WTC11 (cell line): ENCODE results near the gene PAX4. TPM values are rescaled to one million over a fixed set of nuclear protein-coding genes. Genes with fewer than 3 reads are reported as not detected.

Source experiments
- ATAC-seq: fragments of 200-7000 bp; cut with Tn5 transposase; 2 replicates; pipeline ENCODE4 v1.10.0; 2021; ENCODE audit warnings: mild to moderate bottlenecking, moderate library complexity
- CTCF ChIA-PET: fragments of 300-600 bp; sonication (Branson Sonifier 250); formaldehyde crosslinking; loops from one replicate; lab custom pipeline; 2021; ENCODE audit warnings: antibody characterized with exemption; lab: Charles Lee
- POLR2A ChIA-PET: fragments of 350-600 bp; sonication (Branson Sonifier 250); formaldehyde crosslinking; loops from one replicate; lab custom pipeline; 2021; ENCODE audit warnings: antibody characterized with exemption; lab: Charles Lee
- DNase-seq: peaks from one replicate; pipeline ENCODE4 v3.0.0; 2021; ENCODE audit warnings: low spot score
- H3K27ac Mint-ChIP-seq: 2 replicates; pipeline ENCODE4 v1.8.0; 2021; ENCODE audit warnings: mixed read lengths
- H3K27me3 Mint-ChIP-seq: 2 replicates; pipeline ENCODE4 v1.8.0; 2021; ENCODE audit warnings: low read depth, mild to moderate bottlenecking, moderate library complexity, mixed read lengths
- H3K36me3 Mint-ChIP-seq: 2 replicates; pipeline ENCODE4 v1.8.0; 2021; ENCODE audit warnings: mixed read lengths
- H3K4me1 Mint-ChIP-seq: 2 replicates; pipeline ENCODE4 v1.8.0; 2022; ENCODE audit warnings: mixed read lengths
- H3K4me3 Mint-ChIP-seq: 2 replicates; pipeline ENCODE4 v1.8.0; 2021; ENCODE audit warnings: mild to moderate bottlenecking, moderate library complexity, mixed read lengths
- H3K9me3 Mint-ChIP-seq: 2 replicates; pipeline ENCODE4 v1.8.0; 2021; ENCODE audit warnings: mixed read lengths
- CDX4 ChIP-seq: fragments of 250-450 bp; sonication (Bioruptor Pico); IDR thresholded peaks from 2 replicates; pipeline ENCODE4 v1.9.0; 2021; ENCODE audit warnings: moderate library complexity, mild to moderate bottlenecking, inconsistent platforms, borderline replicate concordance
- GABPB1 ChIP-seq: sonication (generic); formaldehyde crosslinking; IDR thresholded peaks from 2 replicates; pipeline ENCODE4 v1.8.1; 2023; ENCODE audit warnings: mild to moderate bottlenecking, missing genetic modification reagents
- GTF2I ChIP-seq: fragments of 250-450 bp; sonication (Bioruptor Pico); conservative IDR thresholded peaks from 2 replicates; pipeline ENCODE4 v1.4.0; 2021; ENCODE audit warnings: mild to moderate bottlenecking
- JUN ChIP-seq: sonication (generic); formaldehyde crosslinking; IDR thresholded peaks from 2 replicates; pipeline ENCODE4 v1.8.0; 2023; ENCODE audit warnings: mild to moderate bottlenecking, missing genetic modification reagents
- NFE2L1 ChIP-seq: sonication (generic); formaldehyde crosslinking; IDR thresholded peaks from 2 replicates; pipeline ENCODE4 v1.8.1; 2023; ENCODE audit warnings: missing genetic modification reagents
- NR2C2 ChIP-seq: sonication (generic); formaldehyde crosslinking; IDR thresholded peaks from 2 replicates; pipeline ENCODE4 v1.8.0; 2022; ENCODE audit warnings: mild to moderate bottlenecking, missing genetic modification reagents
- OVOL2 ChIP-seq: fragments of 250-450 bp; sonication (Bioruptor Pico); IDR thresholded peaks from 2 replicates; pipeline ENCODE4 v1.9.0; 2021; ENCODE audit warnings: mild to moderate bottlenecking, borderline replicate concordance
- SMAD3 ChIP-seq: sonication (generic); formaldehyde crosslinking; IDR thresholded peaks from 2 replicates; pipeline ENCODE4 v1.8.0; 2022; ENCODE audit warnings: missing genetic modification reagents, mild to moderate bottlenecking, borderline replicate concordance
- SMAD4 ChIP-seq: sonication (generic); formaldehyde crosslinking; IDR thresholded peaks from 2 replicates; pipeline ENCODE4 v1.8.0; 2022; ENCODE audit warnings: mild to moderate bottlenecking, missing genetic modification reagents
- TP53 ChIP-seq: sonication (generic); formaldehyde crosslinking; IDR thresholded peaks from 2 replicates; pipeline ENCODE4 v1.8.1; 2023; ENCODE audit warnings: mild to moderate bottlenecking, missing genetic modification reagents
- ZBTB43 ChIP-seq: sonication (generic); formaldehyde crosslinking; IDR thresholded peaks from 2 replicates; pipeline ENCODE4 v1.8.1; 2023; ENCODE audit warnings: mild to moderate bottlenecking, missing genetic modification reagents
- ZNF121 ChIP-seq: sonication (generic); formaldehyde crosslinking; IDR thresholded peaks from 2 replicates; pipeline ENCODE4 v1.8.0; 2023; ENCODE audit warnings: missing genetic modification reagents
- ZNF232 ChIP-seq: sonication (generic); formaldehyde crosslinking; IDR thresholded peaks from 2 replicates; pipeline ENCODE4 v1.8.0; 2022; ENCODE audit warnings: mild to moderate bottlenecking, missing genetic modification reagents
- ZNF416 ChIP-seq: fragments of 250-450 bp; sonication (Bioruptor Pico); IDR thresholded peaks from 2 replicates; pipeline ENCODE4 v1.9.0; 2021; ENCODE audit warnings: mild to moderate bottlenecking, inconsistent platforms
- ZNF671 ChIP-seq: fragments of 250-450 bp; sonication (Bioruptor Pico); IDR thresholded peaks from 2 replicates; pipeline ENCODE4 v1.8.0; 2021; ENCODE audit warnings: mild to moderate bottlenecking
- total RNA-seq: library from RNA; stranded (reverse); gene quantifications from 3 replicates; pipeline ENCODE4 v1.2.3, GENCODE V29; 2021
- TF ChIP-seq, protein P1 (sequence below): sonication (generic); formaldehyde crosslinking; IDR thresholded peaks from 2 replicates; pipeline ENCODE4 v1.8.0; 2023; ENCODE audit warnings: missing genetic modification reagents, mild to moderate bottlenecking, borderline replicate concordance
- TF ChIP-seq, protein P2 (sequence below): sonication (generic); formaldehyde crosslinking; IDR thresholded peaks from 2 replicates; pipeline ENCODE4 v1.8.0; 2022; ENCODE audit warnings: mild to moderate bottlenecking, missing genetic modification reagents

Gene PAX4
- total RNA-seq, 1 experiment from 2014 or later = not detected

GRCh38 chr7:127588019-127588696 lies 29.8 kb downstream of the PAX4 start, which contains the start of gene ARF5 (continued):
- TF ChIP-seq, protein P1, sequence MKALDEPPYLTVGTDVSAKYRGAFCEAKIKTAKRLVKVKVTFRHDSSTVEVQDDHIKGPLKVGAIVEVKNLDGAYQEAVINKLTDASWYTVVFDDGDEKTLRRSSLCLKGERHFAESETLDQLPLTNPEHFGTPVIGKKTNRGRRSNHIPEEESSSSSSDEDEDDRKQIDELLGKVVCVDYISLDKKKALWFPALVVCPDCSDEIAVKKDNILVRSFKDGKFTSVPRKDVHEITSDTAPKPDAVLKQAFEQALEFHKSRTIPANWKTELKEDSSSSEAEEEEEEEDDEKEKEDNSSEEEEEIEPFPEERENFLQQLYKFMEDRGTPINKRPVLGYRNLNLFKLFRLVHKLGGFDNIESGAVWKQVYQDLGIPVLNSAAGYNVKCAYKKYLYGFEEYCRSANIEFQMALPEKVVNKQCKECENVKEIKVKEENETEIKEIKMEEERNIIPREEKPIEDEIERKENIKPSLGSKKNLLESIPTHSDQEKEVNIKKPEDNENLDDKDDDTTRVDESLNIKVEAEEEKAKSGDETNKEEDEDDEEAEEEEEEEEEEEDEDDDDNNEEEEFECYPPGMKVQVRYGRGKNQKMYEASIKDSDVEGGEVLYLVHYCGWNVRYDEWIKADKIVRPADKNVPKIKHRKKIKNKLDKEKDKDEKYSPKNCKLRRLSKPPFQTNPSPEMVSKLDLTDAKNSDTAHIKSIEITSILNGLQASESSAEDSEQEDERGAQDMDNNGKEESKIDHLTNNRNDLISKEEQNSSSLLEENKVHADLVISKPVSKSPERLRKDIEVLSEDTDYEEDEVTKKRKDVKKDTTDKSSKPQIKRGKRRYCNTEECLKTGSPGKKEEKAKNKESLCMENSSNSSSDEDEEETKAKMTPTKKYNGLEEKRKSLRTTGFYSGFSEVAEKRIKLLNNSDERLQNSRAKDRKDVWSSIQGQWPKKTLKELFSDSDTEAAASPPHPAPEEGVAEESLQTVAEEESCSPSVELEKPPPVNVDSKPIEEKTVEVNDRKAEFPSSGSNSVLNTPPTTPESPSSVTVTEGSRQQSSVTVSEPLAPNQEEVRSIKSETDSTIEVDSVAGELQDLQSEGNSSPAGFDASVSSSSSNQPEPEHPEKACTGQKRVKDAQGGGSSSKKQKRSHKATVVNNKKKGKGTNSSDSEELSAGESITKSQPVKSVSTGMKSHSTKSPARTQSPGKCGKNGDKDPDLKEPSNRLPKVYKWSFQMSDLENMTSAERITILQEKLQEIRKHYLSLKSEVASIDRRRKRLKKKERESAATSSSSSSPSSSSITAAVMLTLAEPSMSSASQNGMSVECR (CRISPR knock-in tag) = peak; percentile 66; the same call in 1 of the 2 replicates
- no peak for TF ChIP-seq OVOL2
- no peak for TF ChIP-seq JUN (CRISPR knock-in tag)
- TF ChIP-seq GTF2I = no peak
- TF ChIP-seq TP53 (CRISPR knock-in tag) = no peak
- TF ChIP-seq CDX4 = no peak
- no peak for TF ChIP-seq SMAD3
- TF ChIP-seq NR2C2 (CRISPR knock-in tag) = no peak
- 0 out of 2 replicates have a peak, but pooled peaks have one; percentile 1 for TF ChIP-seq ZBTB43
- no peak for TF ChIP-seq ZNF416 (CRISPR knock-in tag)
- TF ChIP-seq GABPB1 (CRISPR knock-in tag) = no peak; the same call in 1 of the 2 replicates
- no peak for TF ChIP-seq NFE2L1 (CRISPR knock-in tag)
- TF ChIP-seq ZNF121 (CRISPR knock-in tag) = no peak
- TF ChIP-seq SMAD4 (CRISPR knock-in tag) = no peak
- no peak for TF ChIP-seq ZNF671 (CRISPR knock-in tag)
- TF ChIP-seq, all 79 proteins: peak for 11

- ChIA-PET POLR2A (interaction anchor here (1.2 to 2.9 kb wide), 2 partner anchors 33 to 41 kb away, joined by 5 to 9 read pairs; no protein-coding TSS in a partner anchor), CTCF (interaction anchor here (1.3 to 2.8 kb wide), 9 partner anchors 13 to 622 kb away, joined by 3 to 43 read pairs (median 6); partner anchors contain the start of gene PAX4)
- no peak overlapping the region for H3K27ac Mint-ChIP-seq
Measured at GRCh38 chr7:127587663-127588018, 30.3 kb downstream of the PAX4 start.

More at GRCh38 chr7:127587663-127588018, 30.3 kb downstream of the PAX4 start:
- TF ChIP-seq, protein P2, sequence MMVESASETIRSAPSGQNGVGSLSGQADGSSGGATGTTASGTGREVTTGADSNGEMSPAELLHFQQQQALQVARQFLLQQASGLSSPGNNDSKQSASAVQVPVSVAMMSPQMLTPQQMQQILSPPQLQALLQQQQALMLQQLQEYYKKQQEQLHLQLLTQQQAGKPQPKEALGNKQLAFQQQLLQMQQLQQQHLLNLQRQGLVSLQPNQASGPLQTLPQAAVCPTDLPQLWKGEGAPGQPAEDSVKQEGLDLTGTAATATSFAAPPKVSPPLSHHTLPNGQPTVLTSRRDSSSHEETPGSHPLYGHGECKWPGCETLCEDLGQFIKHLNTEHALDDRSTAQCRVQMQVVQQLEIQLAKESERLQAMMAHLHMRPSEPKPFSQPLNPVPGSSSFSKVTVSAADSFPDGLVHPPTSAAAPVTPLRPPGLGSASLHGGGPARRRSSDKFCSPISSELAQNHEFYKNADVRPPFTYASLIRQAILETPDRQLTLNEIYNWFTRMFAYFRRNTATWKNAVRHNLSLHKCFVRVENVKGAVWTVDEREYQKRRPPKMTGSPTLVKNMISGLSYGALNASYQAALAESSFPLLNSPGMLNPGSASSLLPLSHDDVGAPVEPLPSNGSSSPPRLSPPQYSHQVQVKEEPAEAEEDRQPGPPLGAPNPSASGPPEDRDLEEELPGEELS (CRISPR knock-in tag) = peak; percentile 5; the same call in 1 of the 2 replicates
- no peak for TF ChIP-seq ZNF232
- H3K9me3 Mint-ChIP-seq = no peaks in the 10 kb centered on the region
- H3K36me3 Mint-ChIP-seq = peaks cover 32% of the 10 kb centered on the region
- peak overlapping the region; percentile 66 for H3K4me3 Mint-ChIP-seq
- H3K4me1 Mint-ChIP-seq = peaks cover 33% of the 10 kb centered on the region
- DNase-seq (peak; percentile 29), ATAC-seq (no peak)
- peaks cover 24% of the 10 kb centered on the region for H3K27me3 Mint-ChIP-seq
